VCaP (cell line): ENCODE results near the gene MTCP1.
A peak's percentile ranks its signal among the peaks of the same experiment; 100 is the strongest.

Experiments
- H3K27ac ChIP-seq: fragments of 450-650 bp; 2 replicates; pipeline ENCODE4 v1.5.1; 2017
- CTCF ChIP-seq: fragments of 450-650 bp; conservative IDR thresholded peaks from 2 replicates; pipeline ENCODE4 v1.5.1; 2017; ENCODE audit warnings: mild to moderate bottlenecking, moderate library complexity

Gene MTCP1

GRCh38 chrX:155086961-155087735 lies 16.2 kb upstream of the MTCP1 start:
- H3K27ac ChIP-seq: no peak overlapping the region
- no peak for TF ChIP-seq CTCF

GRCh38 chrX:155086202-155086840 lies 15.4 kb upstream of the MTCP1 start:
- peak; percentile 67 for TF ChIP-seq CTCF
- no peak overlapping the region for H3K27ac ChIP-seq

- no peak for TF ChIP-seq CTCF
- H3K27ac ChIP-seq: peak overlapping the region; percentile 79
Measured at GRCh38 chrX:155071694-155072280, 851 bp upstream of the MTCP1 start.

GRCh38 chrX:155070663-155070974 lies 317 bp downstream of the MTCP1 start:
- no peak for TF ChIP-seq CTCF
- H3K27ac ChIP-seq: peak overlapping the region; percentile 79

GRCh38 chrX:155070038-155070437 lies 898 bp downstream of the MTCP1 start:
- no peak for TF ChIP-seq CTCF
- peak overlapping the region; percentile 79 for H3K27ac ChIP-seq

- no peak overlapping the region for H3K27ac ChIP-seq
- no peak for TF ChIP-seq CTCF
Measured at GRCh38 chrX:155069414-155069813, 1.5 kb downstream of the MTCP1 start.

GRCh38 chrX:155068165-155068564 lies 2.8 kb downstream of the MTCP1 start:
- no peak for TF ChIP-seq CTCF
- no peak overlapping the region for H3K27ac ChIP-seq
